Transverse colon (tissue), 4 donors: ENCODE results near the gene RNF19B. TPM values are rescaled to one million over a fixed set of nuclear protein-coding genes. Genes with fewer than 3 reads are reported as not detected.

Experiments used
- DNase-seq: peaks from one replicate; pipeline ENCODE4 v3.0.0-alpha.2; 2019
- H3K27ac ChIP-seq, 4 donors: fragments of 200-600 bp; sonication (generic); 2 replicates each; pipeline ENCODE4 v1.5.1; 2016 to 2018; ENCODE audit warnings: inconsistent platforms in 4 of 4
- H3K27me3 ChIP-seq: fragments of 200-600 bp; sonication (generic); 2 replicates; pipeline ENCODE4 v1.5.1; 2017; ENCODE audit warnings: inconsistent platforms
- H3K36me3 ChIP-seq, 4 donors: fragments of 200-600 bp; sonication (generic); 2 replicates each; pipeline ENCODE4 v1.5.1; 2017 to 2019; ENCODE audit warnings: inconsistent platforms in 4 of 4
- H3K4me1 ChIP-seq, 4 donors: fragments of 200-600 bp; sonication (generic); 2 replicates each; pipeline ENCODE4 v1.5.1; 2017 to 2020; ENCODE audit warnings: inconsistent platforms in 4 of 4
- H3K4me3 ChIP-seq, 4 donors: fragments of 200-600 bp; sonication (generic); 1 replicate in 1 of 4; 2 replicates in 3 of 4; pipeline versions ENCODE4 v1.5.1 to v1.6.1; 2017 to 2019; ENCODE audit warnings: inconsistent platforms in 4 of 4
- H3K9me3 ChIP-seq, 2 donors: fragments of 200-600 bp; sonication (generic); 2 replicates each; pipeline ENCODE4 v1.5.1; 2017 to 2019; ENCODE audit warnings: inconsistent platforms in 2 of 2
- CTCF ChIP-seq, 5 experiments: fragments of 200-600 bp in 3 of 5; fragments of 450-650 bp in 2 of 5; sonication (generic) in 3 of 5; IDR thresholded peaks; 1 replicate in 2 of 5; 2 replicates in 3 of 5; pipeline ENCODE4 v1.5.1; 2016 to 2017; ENCODE audit warnings: antibody characterized with exemption in 5 of 5, inconsistent platforms in 3 of 5, mild to moderate bottlenecking in 2 of 5, moderate library complexity in 1 of 5
- EP300 ChIP-seq: sonication (generic); formaldehyde crosslinking; IDR thresholded peaks from one replicate; pipeline ENCODE4 v1.6.1; 2017; ENCODE audit warnings: antibody characterized with exemption, low read depth
- POLR2A ChIP-seq: fragments of 450-650 bp; IDR thresholded peaks from one replicate; pipeline ENCODE4 v1.6.1; 2016; ENCODE audit warnings: antibody characterized with exemption, mild to moderate bottlenecking, moderate library complexity
- POLR2AphosphoS5 ChIP-seq, 3 donors: sonication (generic); formaldehyde crosslinking; IDR thresholded peaks; one replicate each; pipeline ENCODE4 v1.6.1; 2016; ENCODE audit warnings: antibody characterized with exemption in 3 of 3
- WGBS, 2 donors: methylation state at CpG; one replicate each; pipeline ENCODE4 v1.1.5; 2018; ENCODE audit warnings: low coverage in 1 of 2; 5-methylcytosine and 5-hydroxymethylcytosine counted together
- in situ Hi-C, 4 donors: fragments of 200-750 bp; cut with MboI; loops; one replicate each; pipeline versions ENCODE4 v1.15.0 to v1.15.1; 2017; ENCODE audit warnings: low sequenced_read_pairs in 3 of 4, low pct_ligation_motif_present in 1 of 4, low pct_unique_long_range_greater_than_20kb in 1 of 4
- intact Hi-C: fragments of 100-400 bp; cut with DNase I; formaldehyde crosslinking; loops from one replicate; pipeline ENCODE4 v1.15.1; 2023; ENCODE audit warnings: low total_unique reads
- total RNA-seq, 4 donors: library from RNA; depleted of rRNA; stranded (reverse); fragments of >200 nt; gene quantifications; one replicate each; pipeline ENCODE4 v1.1.0, GENCODE V29; 2016

RNF19B gene
- total RNA-seq, 4 donors from 2014 or later: 22.5 to 83.8 (median 62.0) TPM

GRCh38 chr1:33004613-33005012 is 40.0 kb upstream of the RNF19B start:
- DNase-seq: no peak
- H3K36me3 ChIP-seq: peaks cover 0 to 6% (median 0%) of the 10 kb centered on the region in 4 donors
- H3K27me3 ChIP-seq: no peaks in the 10 kb centered on the region
- no peaks in the 10 kb centered on the region for H3K9me3 ChIP-seq
- no peak overlapping the region for H3K27ac ChIP-seq
- intact Hi-C loops: no loop called here
- 93 to 100% methylated on average over 1 to 2 of the region's 2 CpGs for WGBS, 2 donors
- H3K4me1 ChIP-seq: peaks cover 0 to 15% (median 6%) of the 10 kb centered on the region in 4 donors
- no peak overlapping the region for H3K4me3 ChIP-seq
- TF ChIP-seq EP300 (no peak), POLR2A (no peak), POLR2AphosphoS5 (IDR thresholded peaks at IDR 0.05) (no peak), CTCF (IDR thresholded peaks at IDR 0.05) (no peak)
- in situ Hi-C loops: loop anchor here in 1 of 4 donors (10.0 kb wide), 1 partner anchor 70 kb away; no protein-coding TSS in a partner anchor

- no peaks in the 10 kb centered on the region for H3K9me3 ChIP-seq
- in situ Hi-C loops: loop anchor here in 1 of 4 donors (10.0 kb wide), 1 partner anchor 69 kb away; no protein-coding TSS in a partner anchor
- H3K36me3 ChIP-seq: peaks cover 0 to 6% (median 0%) of the 10 kb centered on the region in 4 donors
- H3K27ac ChIP-seq: no peak overlapping the region
- TF ChIP-seq POLR2A (no peak), CTCF (IDR thresholded peaks at IDR 0.05) (no peak), EP300 (no peak), POLR2AphosphoS5 (IDR thresholded peaks at IDR 0.05) (no peak)
- H3K4me1 ChIP-seq: peaks cover 0 to 12% (median 6%) of the 10 kb centered on the region in 4 donors
- DNase-seq: no peak
- intact Hi-C loops: no loop called here
- 86 to 90% methylated on average over 2 to 4 of the region's 4 CpGs for WGBS, 2 donors
- H3K27me3 ChIP-seq: no peaks in the 10 kb centered on the region
- H3K4me3 ChIP-seq: no peak overlapping the region
Observed at GRCh38 chr1:33003657-33004056, 39.0 kb upstream of the RNF19B start.

DNA sequence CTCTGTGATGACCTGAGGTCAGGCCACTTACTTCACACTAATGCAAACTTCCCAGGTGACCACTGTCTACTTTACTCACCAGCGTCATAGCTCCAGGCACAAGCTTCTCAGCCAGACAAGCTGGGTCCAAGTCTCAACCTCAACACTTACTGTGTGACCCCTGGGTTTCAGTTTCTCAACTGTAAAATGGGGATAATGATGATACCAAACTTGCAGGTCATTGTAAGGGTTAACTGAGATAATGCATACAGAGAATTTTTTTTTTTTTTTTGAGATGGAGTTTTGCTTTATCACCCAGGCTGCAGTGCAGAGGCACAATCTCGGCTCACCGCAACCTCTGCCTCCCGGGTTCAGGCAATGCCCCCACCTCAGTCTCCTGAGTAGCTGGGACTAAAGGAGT is 37.4 kb upstream of the RNF19B start:
- Histone ChIP-seq H3K4me3 (no peak overlapping the region), H3K4me1 (peaks cover 0 to 13% (median 8%) of the 10 kb centered on the region in 4 donors), H3K9me3 (no peaks in the 10 kb centered on the region), H3K27ac (no peak overlapping the region), H3K36me3 (no peaks in the 10 kb centered on the region), H3K27me3 (no peaks in the 10 kb centered on the region)
- 93% methylated on average over 4 of the region's 4 CpGs; no CpG with 5 or more reads in 1 of the 2 donors for WGBS, 2 donors
- in situ Hi-C loops (loop anchor here in 1 of 4 donors (10.0 kb wide), 1 partner anchor 67 kb away; no protein-coding TSS in a partner anchor), intact Hi-C loops (no loop called here)
- TF ChIP-seq POLR2AphosphoS5 (IDR thresholded peaks at IDR 0.05) (no peak), POLR2A (no peak), EP300 (no peak), CTCF (IDR thresholded peaks at IDR 0.05) (no peak)
- DNase-seq: no peak

DNA sequence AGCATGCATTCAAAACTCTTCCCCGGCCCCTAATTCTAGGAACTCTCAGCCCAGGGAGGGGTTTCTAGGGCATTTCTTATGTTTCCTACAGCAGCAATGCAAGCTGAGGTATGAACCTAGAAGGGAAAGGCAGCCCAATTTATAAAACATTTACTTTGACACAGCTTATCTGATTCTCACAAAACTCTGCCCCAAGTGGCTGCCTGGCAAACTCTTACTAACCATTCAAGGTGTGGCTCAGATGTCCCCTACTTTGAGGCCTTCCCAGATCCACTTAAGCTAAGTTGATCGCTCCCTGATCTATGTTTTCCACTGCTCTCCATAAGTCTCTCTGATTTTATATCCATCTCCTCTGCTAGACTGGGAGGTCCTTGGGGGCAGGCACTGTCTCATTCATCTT is 36.7 kb upstream of the RNF19B start:
- in situ Hi-C loops: loop anchor here in 1 of 4 donors (10.0 kb wide), 1 partner anchor 66 kb away; no protein-coding TSS in a partner anchor
- Histone ChIP-seq H3K4me1 (peaks cover 0 to 13% (median 7%) of the 10 kb centered on the region in 4 donors), H3K9me3 (no peaks in the 10 kb centered on the region), H3K4me3 (no peak overlapping the region), H3K27ac (no peak overlapping the region), H3K27me3 (no peaks in the 10 kb centered on the region), H3K36me3 (no peaks in the 10 kb centered on the region)
- peak in 3 of 5 experiments; percentile 6 to 21 (median 10) for TF ChIP-seq CTCF (IDR thresholded peaks at IDR 0.05)
- TF ChIP-seq POLR2A: no peak
- DNase-seq: no peak
- intact Hi-C loops: no loop called here
- 94 to 100% methylated on average over 2 of the region's 2 CpGs for WGBS, 2 donors
